T-helper 2 cell treated with Interferon-gamma antibody and Interleukin-4, amounts not matched to agents 5 μg/mL and 100 μg/mL, for 36 hours (primary cell): ENCODE results near the gene KLF3.
A peak's percentile ranks its signal among the peaks of the same experiment; 100 is the strongest.

ENCODE experiments used
- DNase-seq: peaks from one replicate; pipeline ENCODE4 v3.0.0; 2021; ENCODE audit warnings: low spot score
- H3K27ac Mint-ChIP-seq: one replicate; pipeline ENCODE4 v1.8.0; 2021; ENCODE audit warnings: mild to moderate bottlenecking, mixed read lengths
- H3K27me3 Mint-ChIP-seq: one replicate; pipeline ENCODE4 v1.8.0; 2021; ENCODE audit warnings: low read depth, mixed read lengths
- H3K36me3 Mint-ChIP-seq: one replicate; pipeline ENCODE4 v1.8.0; 2021; ENCODE audit warnings: low read depth, mixed read lengths
- H3K4me1 Mint-ChIP-seq: one replicate; pipeline ENCODE4 v1.8.0; 2021; ENCODE audit warnings: low read depth, mixed read lengths
- H3K4me3 Mint-ChIP-seq: one replicate; pipeline ENCODE4 v1.8.0; 2022; ENCODE audit warnings: mild to moderate bottlenecking, moderate library complexity, mixed read lengths
- H3K9me3 Mint-ChIP-seq: one replicate; pipeline ENCODE4 v1.8.0; 2021; ENCODE audit warnings: mixed read lengths

The KLF3 gene

DNA sequence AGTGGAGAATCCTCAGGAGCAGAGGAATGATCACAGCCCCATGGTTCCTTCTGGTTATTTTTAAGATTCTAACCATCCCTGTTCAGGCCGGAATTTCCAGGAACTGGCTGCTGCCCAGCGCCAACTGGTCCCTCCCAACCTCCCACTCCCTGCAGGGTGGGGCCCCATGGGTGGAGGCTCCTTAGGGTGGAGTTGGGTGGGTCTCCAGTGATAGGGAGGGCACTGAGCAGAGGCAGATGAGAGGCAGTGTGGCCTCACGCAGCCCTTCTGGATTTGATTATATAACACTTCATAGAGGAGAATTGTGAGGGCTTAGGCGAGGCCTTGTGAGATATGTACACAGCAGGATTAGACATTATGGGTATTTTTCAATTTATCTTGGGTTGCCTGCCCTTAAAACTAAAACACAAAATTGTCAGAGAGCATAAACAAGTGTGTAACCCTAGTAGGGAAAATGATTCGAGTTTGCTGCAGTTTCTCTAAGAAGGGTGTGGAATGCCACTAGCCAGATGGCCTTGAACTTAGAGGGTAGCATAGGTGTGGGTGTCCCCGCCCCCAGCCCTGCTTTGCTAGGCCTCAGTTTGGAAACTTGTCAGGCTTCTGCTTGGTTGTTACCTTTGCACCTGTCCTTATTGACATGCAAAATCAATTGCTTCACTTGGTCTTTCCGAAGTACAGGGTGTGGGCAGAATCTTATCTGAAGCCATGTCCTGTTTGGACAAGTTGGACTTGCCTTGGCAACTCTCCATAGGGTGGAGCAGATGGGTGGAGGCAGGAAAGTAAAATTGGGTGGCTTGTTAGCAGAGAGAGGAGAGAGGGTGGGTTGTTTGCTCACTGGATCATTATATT, 9.4 kb downstream of the KLF3 start:
- Mint-ChIP-seq H3K4me3 (peak overlapping the region; percentile 33), H3K27ac (no peak overlapping the region), H3K9me3 (no peaks in the 10 kb centered on the region), H3K27me3 (peaks cover 27% of the 10 kb centered on the region), H3K36me3 (no peaks in the 10 kb centered on the region), H3K4me1 (peaks cover 34% of the 10 kb centered on the region)
- no peak for DNase-seq

DNA sequence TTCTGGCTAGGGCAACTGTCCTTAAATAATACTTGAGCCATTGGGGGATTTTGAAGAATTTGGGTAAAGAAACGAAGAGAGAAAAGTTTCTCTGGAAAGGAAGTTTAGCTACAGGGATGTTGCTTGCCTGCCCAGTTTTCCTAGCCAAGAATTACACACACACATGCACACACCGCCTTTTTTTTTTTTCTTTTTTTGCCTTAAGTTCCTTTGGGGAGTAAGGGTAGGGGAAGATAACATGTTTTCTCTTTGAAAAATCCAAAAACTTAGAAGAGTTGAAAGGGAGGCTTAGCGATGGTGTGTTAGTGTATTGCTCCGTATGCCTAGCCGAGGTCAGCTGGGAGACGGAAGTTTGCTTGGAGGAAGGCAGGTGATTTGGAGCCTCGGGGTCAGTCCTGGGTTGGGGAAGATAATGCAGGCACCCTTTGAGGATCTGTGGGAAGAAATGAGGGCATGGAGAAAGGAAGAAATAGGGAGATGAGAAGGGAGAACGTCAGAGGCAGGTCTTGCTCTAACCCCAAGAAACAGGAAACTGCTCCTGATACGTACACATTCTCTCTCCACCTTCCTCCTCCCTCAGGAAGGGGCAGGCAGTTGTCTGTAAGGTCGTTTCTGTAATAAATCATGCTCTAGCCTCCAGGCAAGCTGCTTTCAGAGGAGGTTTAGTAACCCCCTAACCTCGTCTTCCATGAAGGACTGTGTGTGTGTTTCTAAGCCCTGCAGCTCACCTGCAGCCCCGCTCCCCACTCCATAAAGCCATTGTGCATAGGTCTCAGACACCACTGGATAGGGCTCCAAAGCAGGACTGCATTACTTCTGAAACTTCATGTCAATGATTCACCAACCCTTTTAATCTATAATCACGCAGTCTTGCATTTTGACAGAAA, 10.5 kb downstream of the KLF3 start:
- peaks cover 30% of the 10 kb centered on the region for H3K4me1 Mint-ChIP-seq
- H3K4me3 Mint-ChIP-seq: no peak overlapping the region
- no peaks in the 10 kb centered on the region for H3K36me3 Mint-ChIP-seq
- peaks cover 18% of the 10 kb centered on the region for H3K27me3 Mint-ChIP-seq
- H3K9me3 Mint-ChIP-seq: no peaks in the 10 kb centered on the region
- DNase-seq: no peak
- no peak overlapping the region for H3K27ac Mint-ChIP-seq

DNA sequence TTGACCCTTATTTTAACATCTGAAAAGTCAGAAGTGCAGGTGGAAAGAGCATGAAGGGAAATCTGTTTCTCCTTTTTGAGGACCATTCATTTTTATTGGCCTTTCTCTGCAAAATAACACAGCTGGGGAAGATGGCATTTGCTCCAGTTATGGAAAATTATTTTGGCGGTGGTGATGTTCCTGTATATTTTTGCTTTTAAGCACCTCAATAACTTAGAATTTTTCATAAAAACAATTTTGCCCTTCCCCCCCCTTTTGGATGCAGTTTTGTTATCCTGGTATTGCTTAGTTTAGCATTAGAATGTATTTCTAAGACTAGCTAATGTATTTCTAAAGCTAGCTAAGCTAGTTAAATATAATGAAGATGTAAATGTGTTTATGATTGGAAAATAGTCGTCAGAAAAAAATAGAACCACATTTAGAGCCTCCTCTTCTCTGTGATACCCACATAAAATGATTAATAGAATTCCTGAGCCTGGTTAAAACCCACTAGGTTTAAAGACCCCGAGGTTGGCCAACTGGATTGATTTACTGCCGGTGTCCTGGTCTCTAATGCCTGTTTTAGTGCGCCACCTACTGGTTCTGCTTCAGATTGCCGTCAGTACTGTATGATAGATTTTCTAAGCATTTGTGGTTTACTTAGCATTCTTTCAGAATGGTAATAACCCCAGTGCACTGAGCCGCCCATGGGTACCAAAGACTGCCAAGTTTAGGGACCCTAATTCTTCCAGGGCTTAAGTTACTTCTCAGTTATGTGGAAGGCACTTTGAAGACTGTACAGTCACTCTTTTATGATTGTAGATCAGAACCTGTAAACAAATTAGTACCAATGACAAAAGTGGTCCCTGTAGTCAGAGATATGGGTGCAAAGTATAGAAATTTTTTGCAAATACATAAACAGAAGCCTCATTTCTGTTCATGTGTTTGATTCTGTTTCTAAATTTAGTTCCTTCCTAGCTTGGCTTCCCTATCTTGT, 11.4 kb downstream of the KLF3 start:
- DNase-seq: peak; percentile 62
- H3K4me3 Mint-ChIP-seq: peak overlapping the region; percentile 4
- no peak overlapping the region for H3K27ac Mint-ChIP-seq
- H3K36me3 Mint-ChIP-seq: peaks cover 2% of the 10 kb centered on the region
- peaks cover 12% of the 10 kb centered on the region for H3K27me3 Mint-ChIP-seq
- H3K4me1 Mint-ChIP-seq: peaks cover 30% of the 10 kb centered on the region
- no peaks in the 10 kb centered on the region for H3K9me3 Mint-ChIP-seq

DNA sequence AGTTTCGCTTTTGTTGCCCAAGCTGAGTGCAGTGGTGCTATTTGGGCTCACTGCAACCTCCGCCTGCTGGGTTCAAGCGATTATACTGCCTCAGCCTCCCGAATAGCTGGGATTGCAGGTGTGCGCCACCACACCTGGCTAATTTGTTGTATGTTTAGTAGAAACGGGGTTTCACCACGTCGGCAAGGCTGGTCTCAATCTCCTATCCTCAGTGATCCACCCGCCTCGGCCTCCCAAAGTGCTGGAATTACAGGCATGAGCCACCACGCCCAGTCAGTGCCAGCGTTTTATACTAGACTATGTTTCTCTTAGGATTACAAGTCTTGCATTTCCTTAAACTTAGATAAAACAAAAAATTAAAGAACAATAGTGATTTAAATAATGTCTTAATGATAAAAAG, 13.0 kb downstream of the KLF3 start:
- no peak overlapping the region for H3K4me3 Mint-ChIP-seq
- H3K9me3 Mint-ChIP-seq: no peaks in the 10 kb centered on the region
- peaks cover 9% of the 10 kb centered on the region for H3K36me3 Mint-ChIP-seq
- H3K27ac Mint-ChIP-seq: no peak overlapping the region
- peaks cover 6% of the 10 kb centered on the region for H3K27me3 Mint-ChIP-seq
- peaks cover 19% of the 10 kb centered on the region for H3K4me1 Mint-ChIP-seq
- no peak for DNase-seq

DNA sequence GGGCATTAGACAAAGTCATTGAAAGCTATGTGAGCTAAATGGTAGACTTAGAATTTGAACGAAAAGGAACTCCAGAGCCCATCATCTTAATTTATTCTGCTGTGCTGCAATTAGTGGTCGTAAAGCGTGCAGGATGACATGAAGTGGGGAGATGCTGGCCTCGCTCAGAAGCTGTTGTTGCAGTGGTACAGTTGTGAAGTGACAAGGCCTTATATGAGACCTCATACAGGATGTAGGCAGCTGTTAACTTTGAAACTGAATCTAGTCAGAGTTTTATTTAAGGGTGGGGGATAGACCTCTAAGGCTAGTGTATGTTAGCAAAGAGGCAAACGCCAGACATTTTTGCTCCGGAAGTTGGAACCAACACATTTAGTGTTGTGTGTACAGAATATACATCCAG, 13.4 kb downstream of the KLF3 start:
- peaks cover 11% of the 10 kb centered on the region for H3K36me3 Mint-ChIP-seq
- no peak for DNase-seq
- no peak overlapping the region for H3K4me3 Mint-ChIP-seq
- H3K9me3 Mint-ChIP-seq: no peaks in the 10 kb centered on the region
- H3K4me1 Mint-ChIP-seq: peaks cover 19% of the 10 kb centered on the region
- peaks cover 6% of the 10 kb centered on the region for H3K27me3 Mint-ChIP-seq
- no peak overlapping the region for H3K27ac Mint-ChIP-seq

DNA sequence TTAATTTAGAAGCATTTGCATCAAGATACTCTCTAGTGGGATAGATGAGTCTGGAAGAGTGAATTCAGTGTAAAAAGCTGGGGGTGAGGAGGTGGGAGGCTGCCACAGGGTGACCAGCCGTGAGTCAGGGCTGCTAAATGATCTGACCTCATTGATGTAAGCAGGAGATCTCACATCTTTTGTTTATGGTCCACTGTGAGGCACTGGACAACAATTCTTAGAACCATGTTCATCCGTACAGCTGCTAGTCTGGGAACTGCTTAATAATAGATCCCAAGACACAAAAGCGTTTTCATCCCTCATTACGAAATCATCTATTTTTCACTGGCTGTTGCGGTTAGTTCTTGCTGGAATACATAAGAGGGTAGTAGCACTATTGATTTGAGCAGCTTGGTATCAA, 14.1 kb downstream of the KLF3 start:
- Mint-ChIP-seq H3K4me1 (peaks cover 16% of the 10 kb centered on the region), H3K27ac (no peak overlapping the region), H3K4me3 (no peak overlapping the region), H3K9me3 (no peaks in the 10 kb centered on the region), H3K27me3 (peaks cover 7% of the 10 kb centered on the region), H3K36me3 (peaks cover 11% of the 10 kb centered on the region)
- DNase-seq: no peak

DNA sequence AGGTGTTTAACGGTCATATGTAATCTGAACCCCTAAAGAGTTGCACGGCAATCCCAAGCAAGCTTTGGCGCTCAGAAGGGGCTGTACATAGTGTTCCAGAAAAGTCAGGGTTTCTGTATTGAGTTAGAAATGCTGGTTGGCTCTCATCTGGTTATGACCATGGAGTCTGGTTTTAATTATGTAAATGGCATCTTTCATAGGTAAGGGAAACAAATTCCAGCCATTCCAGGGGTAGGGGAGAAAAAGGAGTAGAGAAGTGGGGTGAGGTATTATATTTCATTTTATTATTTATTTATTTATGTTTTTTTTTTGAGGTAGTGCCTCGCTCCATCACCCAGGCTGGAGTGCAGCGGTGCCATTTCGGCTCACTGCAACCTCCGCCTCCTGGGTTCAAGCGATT, 15.9 kb downstream of the KLF3 start:
- no peak overlapping the region for H3K27ac Mint-ChIP-seq
- no peak for DNase-seq
- H3K4me1 Mint-ChIP-seq: peaks cover 16% of the 10 kb centered on the region
- peaks cover 5% of the 10 kb centered on the region for H3K27me3 Mint-ChIP-seq
- no peak overlapping the region for H3K4me3 Mint-ChIP-seq
- H3K9me3 Mint-ChIP-seq: no peaks in the 10 kb centered on the region
- H3K36me3 Mint-ChIP-seq: peaks cover 11% of the 10 kb centered on the region

DNA sequence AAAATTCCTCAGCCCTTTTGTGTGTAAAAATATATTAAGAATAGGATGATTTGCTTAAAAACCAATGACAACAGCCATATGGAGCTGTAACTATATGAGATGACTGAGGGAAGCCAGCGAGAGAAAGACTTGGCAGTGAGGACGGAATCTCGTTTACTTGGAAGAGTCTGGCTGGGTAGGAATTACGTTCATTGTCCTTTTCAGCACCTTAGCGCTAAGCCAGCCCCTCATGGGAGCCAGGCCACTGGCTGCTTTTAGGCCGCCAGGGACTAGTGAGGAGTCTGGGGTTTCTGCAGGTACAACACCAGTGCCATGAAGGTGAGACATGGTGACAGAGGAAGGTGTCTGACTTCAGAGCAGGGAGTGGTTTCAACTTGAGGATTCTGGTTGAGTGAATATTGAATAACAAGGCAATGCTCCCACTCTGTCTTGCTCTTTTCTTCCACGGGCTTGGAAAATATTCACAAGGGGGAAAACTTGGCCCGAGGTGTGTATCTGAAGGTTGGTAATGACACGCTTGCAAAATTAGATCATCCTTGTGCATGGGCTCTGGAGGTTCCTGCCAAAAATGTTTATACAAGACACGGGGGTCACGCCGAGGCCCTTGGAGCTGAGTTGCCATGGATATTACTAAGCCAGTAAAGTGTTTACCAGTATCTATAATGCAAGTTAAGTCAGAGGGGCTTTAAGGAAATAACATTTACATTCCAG, 17.4 kb downstream of the KLF3 start:
- Mint-ChIP-seq H3K4me1 (peaks cover 13% of the 10 kb centered on the region), H3K27ac (no peak overlapping the region), H3K4me3 (no peak overlapping the region), H3K27me3 (peaks cover 1% of the 10 kb centered on the region), H3K9me3 (no peaks in the 10 kb centered on the region), H3K36me3 (peaks cover 11% of the 10 kb centered on the region)
- no peak for DNase-seq

DNA sequence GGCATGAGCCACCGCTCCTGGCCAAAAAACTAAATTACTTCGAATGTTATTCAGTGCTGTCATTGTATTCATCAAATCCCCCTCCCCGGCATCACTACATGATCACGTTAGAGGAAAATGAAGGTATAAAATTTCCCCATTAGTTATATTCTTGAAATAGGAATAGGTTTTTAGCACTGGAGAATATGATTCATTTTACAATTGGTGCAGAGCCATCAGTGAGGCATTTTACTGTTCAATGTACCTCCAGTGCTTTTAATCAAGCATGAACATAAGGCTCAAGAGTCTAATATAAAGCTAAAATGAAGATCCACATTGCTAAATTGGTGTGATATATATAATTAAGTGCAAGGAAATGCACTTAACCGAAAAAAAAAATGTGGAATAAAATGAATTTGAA, 18.3 kb downstream of the KLF3 start:
- H3K36me3 Mint-ChIP-seq: peaks cover 11% of the 10 kb centered on the region
- H3K27me3 Mint-ChIP-seq: peaks cover 1% of the 10 kb centered on the region
- no peaks in the 10 kb centered on the region for H3K9me3 Mint-ChIP-seq
- H3K4me3 Mint-ChIP-seq: no peak overlapping the region
- no peak for DNase-seq
- H3K27ac Mint-ChIP-seq: no peak overlapping the region
- peaks cover 14% of the 10 kb centered on the region for H3K4me1 Mint-ChIP-seq

DNA sequence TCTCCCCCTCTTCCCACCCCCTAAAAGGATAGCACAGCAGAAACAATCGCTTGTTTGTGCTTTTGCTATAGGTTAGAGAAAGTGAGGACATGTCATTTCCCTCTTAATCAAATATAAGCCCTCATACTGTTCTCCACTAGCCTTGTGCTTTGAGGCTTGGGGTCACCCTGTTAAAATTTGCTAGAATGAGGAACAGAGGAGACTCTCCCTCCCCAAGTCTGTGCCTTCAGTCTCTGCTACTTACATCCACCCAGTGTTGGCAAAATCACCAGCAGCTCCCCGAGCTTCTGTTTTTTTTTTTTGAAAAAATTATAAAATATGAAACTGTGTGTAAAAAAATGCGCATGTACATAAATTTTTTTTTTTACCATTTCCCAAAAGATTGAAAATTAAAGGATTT, 19.3 kb downstream of the KLF3 start:
- no peak overlapping the region for H3K4me3 Mint-ChIP-seq

DNA sequence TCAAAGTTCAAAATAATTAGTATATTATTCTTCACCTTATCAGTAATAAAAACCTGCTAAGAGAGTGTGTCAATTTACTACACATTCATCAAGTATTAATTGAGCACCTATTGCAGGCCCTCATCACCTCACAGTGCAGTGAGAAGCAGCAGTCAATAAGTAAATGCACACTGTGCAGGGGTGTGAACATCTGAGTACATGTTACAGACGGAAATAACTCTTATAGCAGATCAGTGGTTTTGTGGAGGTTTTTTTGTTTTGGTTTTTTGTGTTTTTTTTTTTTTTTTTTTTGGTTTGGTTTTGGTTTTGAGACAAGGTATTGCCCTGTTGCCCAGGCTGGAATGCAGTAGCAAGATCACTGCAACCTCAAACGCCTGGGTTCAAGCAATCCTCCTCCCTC, 20.3 kb downstream of the KLF3 start:
- Mint-ChIP-seq H3K4me1 (peaks cover 18% of the 10 kb centered on the region), H3K36me3 (peaks cover 18% of the 10 kb centered on the region), H3K27me3 (peaks cover 1% of the 10 kb centered on the region), H3K4me3 (no peak overlapping the region), H3K9me3 (no peaks in the 10 kb centered on the region), H3K27ac (no peak overlapping the region)
- no peak for DNase-seq

More for the DNA sequence above, 19.3 kb downstream of the KLF3 start:
- H3K36me3 Mint-ChIP-seq: peaks cover 11% of the 10 kb centered on the region
- no peak for DNase-seq
- H3K4me1 Mint-ChIP-seq: peaks cover 18% of the 10 kb centered on the region
- no peak overlapping the region for H3K27ac Mint-ChIP-seq
- no peaks in the 10 kb centered on the region for H3K9me3 Mint-ChIP-seq
- peaks cover 1% of the 10 kb centered on the region for H3K27me3 Mint-ChIP-seq

DNA sequence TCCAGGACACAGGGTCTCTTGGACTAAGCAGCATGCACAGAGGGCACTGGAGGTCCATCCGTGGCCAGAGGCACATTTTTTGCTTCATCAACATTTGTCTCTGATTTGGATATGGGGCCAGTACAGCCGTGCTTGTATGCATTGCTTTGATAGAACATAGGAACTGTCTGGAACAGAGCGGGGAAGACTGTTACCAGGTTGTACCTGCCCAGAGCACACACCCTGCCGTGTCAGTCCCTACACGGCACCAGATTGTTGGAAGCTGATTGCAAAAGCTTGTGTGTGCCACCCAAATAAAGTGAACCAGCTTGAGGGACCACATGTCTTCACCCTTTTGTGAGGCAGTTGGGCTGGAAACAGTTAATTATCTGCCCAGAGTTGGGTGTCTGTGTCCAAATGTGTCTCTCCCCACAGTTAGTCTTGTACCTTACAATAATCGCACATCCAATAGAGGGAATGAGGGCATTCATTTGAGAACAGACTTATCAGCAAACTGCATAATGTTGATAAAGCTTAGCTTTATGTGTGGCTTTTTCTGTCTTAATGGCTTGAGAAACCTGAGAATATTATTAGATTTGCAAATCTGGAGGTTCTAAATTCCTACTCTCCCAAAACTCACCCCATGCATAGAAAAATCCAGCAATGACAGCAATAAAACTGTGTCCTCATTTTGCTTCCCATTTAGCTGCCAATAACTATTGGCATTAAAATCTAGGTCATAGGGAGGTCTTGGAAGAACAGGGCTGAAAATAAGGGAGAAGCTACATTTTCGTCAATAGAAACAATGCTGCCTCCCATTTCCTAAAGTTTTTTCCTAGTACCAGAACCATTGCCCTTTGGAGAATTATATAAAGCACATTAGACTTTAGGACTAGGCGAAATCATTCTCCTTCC, 21.2 kb downstream of the KLF3 start:
- Mint-ChIP-seq H3K27ac (no peak overlapping the region), H3K36me3 (peaks cover 23% of the 10 kb centered on the region), H3K4me3 (no peak overlapping the region), H3K27me3 (peaks cover 1% of the 10 kb centered on the region), H3K4me1 (peaks cover 18% of the 10 kb centered on the region), H3K9me3 (no peaks in the 10 kb centered on the region)
- DNase-seq: no peak
